Mesendoderm (in vitro differentiated cells): ENCODE data around the gene ZNF816.
A peak's percentile ranks its signal among the peaks of the same experiment; 100 is the strongest.
"Not testable (repeated sequence)": the region's sequence is repeated elsewhere in the genome, so short reads cannot be mapped to it uniquely, and the experiment has no call there.

Source experiments
- DNase-seq: peaks from one replicate; pipeline ENCODE4 v3.0.0; 2013
- H2AK5ac ChIP-seq: 2 replicates; pipeline ENCODE4 v1.6.1; 2013; ENCODE audit warnings: low read length, inconsistent platforms
- H2BK120ac ChIP-seq: 2 replicates; pipeline ENCODE4 v1.6.1; 2013; ENCODE audit warnings: low read depth, mild to moderate bottlenecking, low read length, moderate library complexity, mixed read lengths
- H2BK15ac ChIP-seq: replicated peaks from 2 replicates; pipeline ENCODE4 v1.6.1; 2013; ENCODE audit warnings: low read depth, mild to moderate bottlenecking, moderate library complexity
- H2BK5ac ChIP-seq: 2 replicates; pipeline ENCODE4 v1.6.1; 2013; ENCODE audit warnings: low read length, inconsistent platforms
- H3K18ac ChIP-seq: 2 replicates; pipeline ENCODE4 v1.6.1; 2013; ENCODE audit warnings: mild to moderate bottlenecking, low read length, mixed read lengths
- H3K23ac ChIP-seq: one replicate; pipeline ENCODE4 v1.6.1; 2013; ENCODE audit warnings: low read length
- H3K27ac ChIP-seq: 2 replicates; pipeline ENCODE4 v1.5.1; 2013; ENCODE audit warnings: low read depth, mild to moderate bottlenecking, inconsistent platforms, low read length, moderate library complexity
- H3K27me3 ChIP-seq: 2 replicates; pipeline ENCODE4 v1.6.1; 2013; ENCODE audit warnings: low read length, control low read depth, mild to moderate bottlenecking, inconsistent platforms; ENCODE audit not compliant: insufficient read depth, poor library complexity
- H3K36me3 ChIP-seq: 2 replicates; pipeline ENCODE4 v1.6.1; 2013; ENCODE audit warnings: low read length, inconsistent platforms; ENCODE audit not compliant: control insufficient read depth, insufficient read depth
- H3K4ac ChIP-seq: one replicate; pipeline ENCODE4 v1.6.1; 2013; ENCODE audit warnings: low read depth, mild to moderate bottlenecking, low read length, moderate library complexity
- H3K4me1 ChIP-seq: 2 replicates; pipeline ENCODE4 v1.6.1; 2013; ENCODE audit warnings: low read depth, low read length, inconsistent platforms; ENCODE audit not compliant: control insufficient read depth
- H3K4me2 ChIP-seq: 2 replicates; pipeline ENCODE4 v1.6.1; 2013; ENCODE audit warnings: low read length
- H3K4me3 ChIP-seq: 2 replicates; pipeline ENCODE4 v1.5.1; 2013; ENCODE audit warnings: mild to moderate bottlenecking, low read length
- H3K56ac ChIP-seq: one replicate; pipeline ENCODE4 v1.6.1; 2013; ENCODE audit warnings: low read length
- H3K79me1 ChIP-seq: 2 replicates; pipeline ENCODE4 v1.6.1; 2013; ENCODE audit warnings: low read length, inconsistent platforms
- H3K79me2 ChIP-seq: 2 replicates; pipeline ENCODE4 v1.6.1; 2013; ENCODE audit warnings: mild to moderate bottlenecking, low read length; ENCODE audit not compliant: control insufficient read depth, insufficient read depth
- H3K9ac ChIP-seq: 2 replicates; pipeline ENCODE4 v1.6.1; 2013; ENCODE audit warnings: low read length, inconsistent platforms
- H4K5ac ChIP-seq: one replicate; pipeline ENCODE4 v1.6.1; 2013; ENCODE audit warnings: low read length
- H4K8ac ChIP-seq: one replicate; pipeline ENCODE4 v1.6.1; 2013; ENCODE audit warnings: low read depth, mild to moderate bottlenecking, control low read depth, low read length, moderate library complexity
- WGBS: extraction: QIAGEN DNeasy Blood & Tissue Kit; methylation state at CpG from one replicate; pipeline ENCODE4 v1.1.7; 2013; ENCODE audit warnings: low lambda C conversion rate, missing lambda C conversion rate; ENCODE audit not compliant: insufficient coverage; ENCODE audit errors: extremely low coverage; 5-methylcytosine and 5-hydroxymethylcytosine counted together

ZNF816 gene

DNA sequence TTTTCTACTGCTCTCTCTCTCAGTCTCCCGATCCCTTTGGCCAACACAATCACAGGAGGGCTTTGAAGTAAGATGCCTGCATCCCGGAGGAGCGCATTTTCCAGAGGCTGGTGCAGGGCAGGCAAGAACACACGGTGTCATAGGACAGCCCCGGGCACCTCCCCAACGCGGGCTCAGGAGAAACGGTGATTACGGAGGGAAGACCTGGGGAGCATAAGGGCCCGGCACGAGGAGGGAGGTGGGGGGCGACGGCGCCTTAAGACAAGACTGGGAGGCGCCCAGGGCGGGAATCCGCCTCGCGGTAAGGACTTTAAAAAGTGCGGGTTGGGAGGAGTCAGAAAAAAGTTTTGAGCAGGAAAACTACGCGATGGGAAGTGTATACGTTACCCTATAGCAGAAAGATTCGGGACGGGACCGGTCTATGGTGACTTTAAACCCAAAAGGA lies 20.7 kb downstream of the ZNF816 start:
- H3K23ac ChIP-seq, result no peak overlapping the region

DNA sequence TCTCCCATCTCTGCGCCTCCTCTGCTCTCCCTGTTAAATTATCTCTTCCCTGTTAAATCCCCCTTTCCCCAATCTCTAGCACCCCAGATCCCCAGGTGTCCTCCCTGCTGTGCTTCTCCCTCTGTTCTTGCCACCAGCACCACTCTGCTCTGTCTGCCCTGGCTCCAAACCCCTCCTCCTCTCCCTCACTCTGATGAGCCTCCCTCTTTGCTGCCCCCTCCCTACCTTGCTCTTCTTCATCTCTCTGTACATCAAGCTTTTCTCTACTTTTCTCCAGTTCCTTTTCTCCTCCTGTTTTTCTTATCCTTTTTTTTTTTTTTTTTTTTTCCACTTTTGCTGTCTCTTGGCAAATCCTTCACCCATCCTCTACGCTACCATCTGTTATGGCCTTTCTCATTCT lies 21.2 kb downstream of the ZNF816 start:
- H3K79me1 ChIP-seq, H2BK15ac ChIP-seq, H2AK5ac ChIP-seq, H4K8ac ChIP-seq, H3K4ac ChIP-seq, H3K27ac ChIP-seq, H4K5ac ChIP-seq, H3K18ac ChIP-seq, H3K27me3 ChIP-seq, H3K79me2 ChIP-seq, H3K23ac ChIP-seq, H3K4me1 ChIP-seq, H2BK5ac ChIP-seq, H2BK120ac ChIP-seq, H3K36me3 ChIP-seq: not testable (repeated sequence)
- Histone ChIP-seq H3K4me2 (peak overlapping the region; percentile 34), H3K9ac (peak overlapping the region; percentile 88), H3K56ac (peak overlapping the region; percentile 84), H3K4me3 (peak overlapping the region; percentile 88)
- 100% methylated on average over 1 of the region's 2 CpGs for WGBS
- peak; percentile 35 for DNase-seq

More for the DNA sequence above, 20.7 kb downstream of the ZNF816 start:
- peaks cover 4% of the 10 kb centered on the region for H3K79me1 ChIP-seq
- H4K8ac ChIP-seq, result no peak overlapping the region
- no peak overlapping the region for H2BK15ac ChIP-seq
- peaks cover 7% of the 10 kb centered on the region for H3K79me2 ChIP-seq
- no peaks in the 10 kb centered on the region for H3K4me1 ChIP-seq
- H3K27ac ChIP-seq, result peak overlapping the region; percentile 56
- H2BK120ac ChIP-seq, result no peak overlapping the region
- peak overlapping the region; percentile 88 for H3K9ac ChIP-seq
- no peak overlapping the region for H2BK5ac ChIP-seq
- no CpG with 5 or more reads among the region's 26 CpGs for WGBS
- no peak overlapping the region for H4K5ac ChIP-seq
- no peaks in the 10 kb centered on the region for H3K36me3 ChIP-seq
- H3K4me3 ChIP-seq, result peak overlapping the region; percentile 88
- no peaks in the 10 kb centered on the region for H3K27me3 ChIP-seq
- H3K18ac ChIP-seq, result peak overlapping the region; percentile 94
- H3K4me2 ChIP-seq, result peak overlapping the region; percentile 57
- H2AK5ac ChIP-seq, result no peak overlapping the region
- H3K56ac ChIP-seq, result peak overlapping the region; percentile 84
- peak overlapping the region; percentile 65 for H3K4ac ChIP-seq
- peak; percentile 63 for DNase-seq

DNA sequence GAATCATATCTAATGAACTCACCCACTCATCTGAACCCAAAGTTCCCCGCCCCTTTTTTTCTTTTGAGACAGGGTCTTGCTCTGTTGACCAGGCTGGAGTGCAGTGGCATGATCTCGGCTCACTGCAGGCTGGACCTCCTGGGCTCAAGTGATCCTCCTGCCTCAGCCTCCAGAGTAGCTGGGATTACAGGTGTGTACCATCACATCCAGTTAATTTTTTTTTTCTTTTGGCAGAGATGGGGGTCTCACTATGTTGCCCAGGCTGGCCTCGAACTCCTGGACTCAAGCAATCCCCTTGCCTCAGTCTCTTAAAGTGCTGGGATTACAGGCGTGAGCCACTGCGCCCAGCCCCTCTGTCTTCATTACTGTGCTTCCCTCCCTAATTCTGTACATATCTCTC lies 21.8 kb downstream of the ZNF816 start:
- H2AK5ac ChIP-seq, H3K4ac ChIP-seq, H4K5ac ChIP-seq, H3K27me3 ChIP-seq, H3K27ac ChIP-seq, H3K9ac ChIP-seq, H3K23ac ChIP-seq, H2BK15ac ChIP-seq, H3K4me3 ChIP-seq, H3K4me1 ChIP-seq, H2BK120ac ChIP-seq, H3K4me2 ChIP-seq, H2BK5ac ChIP-seq, H3K36me3 ChIP-seq, H4K8ac ChIP-seq, H3K79me1 ChIP-seq, H3K56ac ChIP-seq, DNase-seq, H3K18ac ChIP-seq: not testable (repeated sequence)
- no CpG with 5 or more reads among the region's 5 CpGs for WGBS
- H3K79me2 ChIP-seq, result peaks cover 11% of the 10 kb centered on the region

DNA sequence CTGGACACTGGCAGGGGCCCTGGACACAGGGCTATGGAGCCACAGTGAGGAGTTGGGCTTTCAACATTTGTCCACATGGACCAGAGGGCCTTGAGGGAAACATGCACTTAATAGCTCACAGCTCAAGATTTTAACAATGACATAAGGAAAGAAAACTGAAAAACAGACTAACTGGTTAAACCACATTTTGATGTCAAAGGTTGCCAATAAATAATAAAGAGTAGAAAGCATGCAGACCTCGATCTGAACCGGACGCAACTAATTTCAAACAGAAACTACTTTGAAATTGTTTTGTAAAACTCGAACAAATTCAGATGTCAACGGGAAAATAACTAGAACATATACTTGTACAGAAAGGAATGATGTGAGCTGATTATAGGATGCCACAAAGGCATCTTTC lies 23.9 kb downstream of the ZNF816 start:
- Histone ChIP-seq H3K56ac (no peak overlapping the region), H3K4me2 (no peak overlapping the region), H3K18ac (no peak overlapping the region), H3K23ac (no peak overlapping the region), H2BK15ac (no peak overlapping the region), H3K4me3 (no peak overlapping the region), H3K79me1 (peaks cover 13% of the 10 kb centered on the region), H3K27ac (no peak overlapping the region), H3K4me1 (no peaks in the 10 kb centered on the region), H3K9ac (no peak overlapping the region), H3K36me3 (no peaks in the 10 kb centered on the region), H4K8ac (no peak overlapping the region), H3K27me3 (no peaks in the 10 kb centered on the region), H2BK5ac (no peak overlapping the region), H3K79me2 (peaks cover 11% of the 10 kb centered on the region), H2BK120ac (no peak overlapping the region), H4K5ac (no peak overlapping the region), H2AK5ac (no peak overlapping the region), H3K4ac (no peak overlapping the region)
- DNase-seq, result no peak
- WGBS, result no CpG with 5 or more reads among the region's 5 CpGs

DNA sequence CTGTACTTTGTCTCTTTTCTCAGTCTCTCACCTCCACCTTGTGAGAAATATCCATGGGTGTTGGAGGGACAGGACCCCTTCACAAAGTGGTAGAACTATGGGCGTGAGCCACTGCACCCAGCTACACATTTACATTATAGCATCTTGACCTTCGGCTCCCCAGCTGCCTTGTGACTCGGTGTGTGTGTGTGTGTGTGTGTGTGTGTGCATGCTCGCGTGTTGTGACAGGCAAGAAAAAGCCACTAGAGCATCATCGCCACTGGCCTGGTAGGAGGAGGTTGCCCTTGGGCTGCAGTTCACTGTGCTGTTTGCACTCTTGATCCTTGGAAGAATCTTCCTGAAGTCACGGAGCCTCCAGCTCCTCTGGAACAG lies 25.7 kb downstream of the ZNF816 start:
- Histone ChIP-seq H2BK15ac (no peak overlapping the region), H3K36me3 (no peaks in the 10 kb centered on the region), H2BK120ac (no peak overlapping the region), H3K4me1 (no peaks in the 10 kb centered on the region), H3K79me1 (peaks cover 13% of the 10 kb centered on the region), H3K4me2 (no peak overlapping the region), H4K5ac (no peak overlapping the region), H3K56ac (no peak overlapping the region), H3K27ac (no peak overlapping the region), H3K4me3 (no peak overlapping the region), H3K23ac (no peak overlapping the region), H4K8ac (no peak overlapping the region), H3K4ac (no peak overlapping the region), H3K27me3 (no peaks in the 10 kb centered on the region), H2BK5ac (no peak overlapping the region), H3K18ac (no peak overlapping the region), H2AK5ac (no peak overlapping the region), H3K79me2 (peaks cover 11% of the 10 kb centered on the region), H3K9ac (no peak overlapping the region)
- no peak for DNase-seq
- whole genome bisulfite sequencing, result no CpG with 5 or more reads among the region's 7 CpGs

DNA sequence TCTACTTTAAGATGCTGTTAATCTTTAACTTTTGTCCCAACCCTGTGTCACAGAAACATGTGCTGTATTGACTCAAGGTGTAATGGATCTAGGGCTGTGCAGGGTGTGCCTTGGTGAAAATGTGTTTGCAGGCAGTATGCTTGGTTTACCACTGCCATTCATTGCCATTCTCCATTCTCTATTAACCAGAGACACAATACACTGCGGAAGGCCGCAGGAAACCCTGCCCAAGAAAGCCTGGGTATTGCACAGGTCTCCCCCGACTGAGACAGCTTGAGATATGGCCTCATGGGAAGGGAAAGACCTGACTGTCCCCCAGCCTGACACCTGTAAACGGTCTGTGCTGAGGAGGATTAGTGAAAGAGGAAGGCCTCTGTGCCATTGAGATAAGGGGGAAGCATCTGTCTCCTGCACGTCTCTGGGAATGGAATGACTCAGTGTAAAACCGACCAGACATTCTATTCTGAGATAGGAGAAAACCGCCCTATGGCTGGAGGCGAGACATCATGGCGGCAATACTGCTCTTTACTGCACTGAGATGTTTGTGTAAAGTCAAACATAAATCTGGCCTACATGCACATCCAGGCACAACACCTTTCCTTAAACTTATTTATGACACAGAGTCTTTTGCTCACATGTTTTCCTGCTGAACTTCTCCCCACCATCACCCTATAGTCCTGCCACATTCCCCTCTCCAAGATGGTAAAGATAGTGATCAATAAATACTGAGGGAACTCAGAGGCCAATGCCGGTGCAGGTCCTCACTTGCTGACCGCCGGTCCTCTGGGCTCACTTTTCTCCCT lies 26.3 kb downstream of the ZNF816 start:
- no CpG with 5 or more reads among the region's 12 CpGs for WGBS

More for the DNA sequence above, 26.3 kb downstream of the ZNF816 start:
- Histone ChIP-seq H3K36me3 (no peaks in the 10 kb centered on the region), H2BK15ac (no peak overlapping the region), H2AK5ac (no peak overlapping the region), H3K27me3 (no peaks in the 10 kb centered on the region), H3K18ac (no peak overlapping the region), H3K23ac (no peak overlapping the region), H3K4me3 (no peak overlapping the region), H3K4me1 (no peaks in the 10 kb centered on the region), H3K27ac (no peak overlapping the region), H3K56ac (no peak overlapping the region), H3K4ac (no peak overlapping the region), H4K8ac (no peak overlapping the region), H3K79me1 (peaks cover 13% of the 10 kb centered on the region), H2BK5ac (no peak overlapping the region), H3K9ac (no peak overlapping the region), H4K5ac (no peak overlapping the region), H2BK120ac (no peak overlapping the region), H3K4me2 (no peak overlapping the region), H3K79me2 (peaks cover 10% of the 10 kb centered on the region)
- no peak for DNase-seq
